ENCODE results near the gene SMARCA2.

DNA sequence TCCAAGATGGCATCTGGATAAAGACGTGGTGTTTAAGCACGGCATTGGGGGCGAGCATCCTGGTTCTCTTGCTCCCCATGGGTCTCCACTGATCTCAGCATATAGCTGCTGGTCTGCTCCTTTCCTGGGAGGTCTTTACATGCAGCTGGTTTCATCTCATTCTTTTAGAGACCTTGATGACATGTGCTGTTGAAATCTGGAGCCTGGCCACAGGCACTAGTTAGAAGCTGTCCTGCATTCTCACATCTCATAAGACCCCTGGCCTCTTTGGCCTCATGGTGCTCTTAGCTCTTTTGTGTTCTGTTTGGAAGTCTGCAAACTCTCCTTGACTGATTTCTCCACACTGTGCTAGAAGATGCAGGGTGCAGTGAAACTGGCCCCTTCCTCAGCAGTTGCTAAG, 113.0 kb downstream of the SMARCA2 start:
- TF ChIP-seq JUND (IDR thresholded peaks at IDR 0.05; ENCODE audit: borderline replicate concordance, low read depth, low read length) (no peak), JUND (tag; IDR thresholded peaks at IDR 0.05; ENCODE audit: borderline replicate concordance, low read depth, low read length) (no peak), NR1H2 (CRISPR knock-in tag; IDR thresholded peaks at IDR 0.05) (no peak)
- TF ChIP-seq, protein P1, sequence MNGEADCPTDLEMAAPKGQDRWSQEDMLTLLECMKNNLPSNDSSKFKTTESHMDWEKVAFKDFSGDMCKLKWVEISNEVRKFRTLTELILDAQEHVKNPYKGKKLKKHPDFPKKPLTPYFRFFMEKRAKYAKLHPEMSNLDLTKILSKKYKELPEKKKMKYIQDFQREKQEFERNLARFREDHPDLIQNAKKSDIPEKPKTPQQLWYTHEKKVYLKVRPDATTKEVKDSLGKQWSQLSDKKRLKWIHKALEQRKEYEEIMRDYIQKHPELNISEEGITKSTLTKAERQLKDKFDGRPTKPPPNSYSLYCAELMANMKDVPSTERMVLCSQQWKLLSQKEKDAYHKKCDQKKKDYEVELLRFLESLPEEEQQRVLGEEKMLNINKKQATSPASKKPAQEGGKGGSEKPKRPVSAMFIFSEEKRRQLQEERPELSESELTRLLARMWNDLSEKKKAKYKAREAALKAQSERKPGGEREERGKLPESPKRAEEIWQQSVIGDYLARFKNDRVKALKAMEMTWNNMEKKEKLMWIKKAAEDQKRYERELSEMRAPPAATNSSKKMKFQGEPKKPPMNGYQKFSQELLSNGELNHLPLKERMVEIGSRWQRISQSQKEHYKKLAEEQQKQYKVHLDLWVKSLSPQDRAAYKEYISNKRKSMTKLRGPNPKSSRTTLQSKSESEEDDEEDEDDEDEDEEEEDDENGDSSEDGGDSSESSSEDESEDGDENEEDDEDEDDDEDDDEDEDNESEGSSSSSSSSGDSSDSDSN (IDR thresholded peaks at IDR 0.05; ENCODE audit: borderline replicate concordance in 1 of 2, low read depth in 2 of 2, low read length in 2 of 2), result no peak

All from K562 (cell line).